Activated CD4-positive, alpha-beta T cell treated with anti-CD3 and anti-CD28 coated beads for 36 hours (primary cell): ENCODE measurements around the gene MGLL. TPM values are rescaled to one million over a fixed set of nuclear protein-coding genes. Genes with fewer than 3 reads are reported as not detected.

Experiments used
- ATAC-seq: fragments of 200-7000 bp; cut with Tn5 transposase; one replicate; pipeline ENCODE4 v1.10.0; 2021; ENCODE audit warnings: mild to moderate bottlenecking, moderate library complexity
- CTCF ChIA-PET: fragments of 350-600 bp; sonication (Branson Sonifier 250); formaldehyde crosslinking; loops from one replicate; lab custom pipeline; 2021; ENCODE audit warnings: antibody characterized with exemption; lab: Charles Lee
- POLR2A ChIA-PET: fragments of 350-600 bp; sonication (Branson Sonifier 250); formaldehyde crosslinking; loops from one replicate; lab custom pipeline; 2021; ENCODE audit warnings: antibody characterized with exemption, inconsistent platforms; lab: Charles Lee
- DNase-seq: peaks from one replicate; pipeline ENCODE4 v3.0.0-alpha.2; 2020
- H3K27ac Mint-ChIP-seq: one replicate; pipeline ENCODE4 v1.8.0; 2021; ENCODE audit warnings: mixed read lengths
- H3K27me3 Mint-ChIP-seq: one replicate; pipeline ENCODE4 v1.8.0; 2021; ENCODE audit warnings: mixed read lengths
- H3K36me3 Mint-ChIP-seq: one replicate; pipeline ENCODE4 v1.8.0; 2021; ENCODE audit warnings: low read depth, mixed read lengths
- H3K4me1 Mint-ChIP-seq: one replicate; pipeline ENCODE4 v1.8.0; 2021; ENCODE audit warnings: mixed read lengths
- H3K4me3 Mint-ChIP-seq: one replicate; pipeline ENCODE4 v1.8.0; 2021; ENCODE audit warnings: mild to moderate bottlenecking, moderate library complexity, mixed read lengths
- H3K9me3 Mint-ChIP-seq: one replicate; pipeline ENCODE4 v1.8.0; 2021; ENCODE audit warnings: low read depth, mixed read lengths
- intact Hi-C, 2 experiments: fragments of 100-400 bp; cut with DNase I in 1 of 2; cut with micrococcal nuclease in 1 of 2; formaldehyde crosslinking; loops; one replicate each; pipeline versions ENCODE4 v1.14.2 to v1.15.1; 2022 to 2024; cut with DNase I, micrococcal nuclease
- total RNA-seq, 2 experiments: library from RNA; stranded (reverse); gene quantifications; one replicate each; pipeline ENCODE4 v1.2.3, GENCODE V29; 2021

The MGLL gene
- total RNA-seq, 2 experiments from 2014 or later: 0.49 to 0.50 TPM

GRCh38 chr3:127777921-127778656, 44.2 kb downstream of the MGLL start:
- Mint-ChIP-seq H3K36me3 (no peaks in the 10 kb centered on the region), H3K4me1 (peaks cover 11% of the 10 kb centered on the region), H3K4me3 (no peak overlapping the region), H3K27ac (no peak overlapping the region), H3K9me3 (peaks cover 5% of the 10 kb centered on the region), H3K27me3 (peaks cover 2% of the 10 kb centered on the region)
- ChIA-PET CTCF (no interaction called here), POLR2A (no interaction called here)
- ATAC-seq (no peak), DNase-seq (no peak)
- intact Hi-C loops: no loop called here

- Mint-ChIP-seq H3K27me3 (peaks cover 2% of the 10 kb centered on the region), H3K4me3 (no peak overlapping the region), H3K27ac (no peak overlapping the region), H3K4me1 (peaks cover 11% of the 10 kb centered on the region), H3K36me3 (no peaks in the 10 kb centered on the region), H3K9me3 (peaks cover 5% of the 10 kb centered on the region)
- ATAC-seq: no peak
- intact Hi-C loops: no loop called here
- CTCF ChIA-PET: interaction anchor here (0.6 kb wide), 1 partner anchor 96 kb away, joined by 3 read pairs; no protein-coding TSS in a partner anchor
- POLR2A ChIA-PET: no interaction called here
- no peak for DNase-seq
Measured at GRCh38 chr3:127777332-127777731, 45.0 kb downstream of the MGLL start.

- no peaks in the 10 kb centered on the region for H3K27me3 Mint-ChIP-seq
- H3K9me3 Mint-ChIP-seq: peaks cover 5% of the 10 kb centered on the region
- H3K36me3 Mint-ChIP-seq: no peaks in the 10 kb centered on the region
- no peak overlapping the region for H3K4me3 Mint-ChIP-seq
- no peak overlapping the region for H3K27ac Mint-ChIP-seq
- CTCF ChIA-PET: no interaction called here
- ATAC-seq (no peak), DNase-seq (no peak)
- intact Hi-C loops: no loop called here
- peaks cover 11% of the 10 kb centered on the region for H3K4me1 Mint-ChIP-seq
- POLR2A ChIA-PET: no interaction called here
Measured at GRCh38 chr3:127776347-127776746, 46.0 kb downstream of the MGLL start.

GRCh38 chr3:127775398-127776109, 46.8 kb downstream of the MGLL start:
- CTCF ChIA-PET: no interaction called here
- no peaks in the 10 kb centered on the region for H3K36me3 Mint-ChIP-seq
- ATAC-seq (no peak), DNase-seq (no peak)
- H3K27ac Mint-ChIP-seq: no peak overlapping the region
- H3K4me1 Mint-ChIP-seq: peaks cover 11% of the 10 kb centered on the region
- no peaks in the 10 kb centered on the region for H3K27me3 Mint-ChIP-seq
- POLR2A ChIA-PET: no interaction called here
- intact Hi-C loops: no loop called here
- peaks cover 5% of the 10 kb centered on the region for H3K9me3 Mint-ChIP-seq
- no peak overlapping the region for H3K4me3 Mint-ChIP-seq

GRCh38 chr3:127774647-127775046, 47.7 kb downstream of the MGLL start:
- Mint-ChIP-seq H3K36me3 (no peaks in the 10 kb centered on the region), H3K4me1 (peaks cover 6% of the 10 kb centered on the region), H3K9me3 (peaks cover 5% of the 10 kb centered on the region), H3K27ac (no peak overlapping the region), H3K27me3 (no peaks in the 10 kb centered on the region), H3K4me3 (no peak overlapping the region)
- intact Hi-C loops: no loop called here
- POLR2A ChIA-PET: no interaction called here
- DNase-seq (no peak), ATAC-seq (no peak)
- CTCF ChIA-PET: interaction anchor here (0.6 kb wide), 1 partner anchor 293 kb away, joined by 3 read pairs; no protein-coding TSS in a partner anchor

GRCh38 chr3:127773752-127774395, 48.4 kb downstream of the MGLL start:
- DNase-seq: no peak
- peaks cover 5% of the 10 kb centered on the region for H3K9me3 Mint-ChIP-seq
- H3K4me1 Mint-ChIP-seq: peaks cover 3% of the 10 kb centered on the region
- intact Hi-C loops: no loop called here
- ChIA-PET POLR2A (no interaction called here), CTCF (no interaction called here)
- no peak overlapping the region for H3K27ac Mint-ChIP-seq
- H3K4me3 Mint-ChIP-seq: no peak overlapping the region
- H3K36me3 Mint-ChIP-seq: no peaks in the 10 kb centered on the region
- no peak for ATAC-seq
- no peaks in the 10 kb centered on the region for H3K27me3 Mint-ChIP-seq

- POLR2A ChIA-PET: no interaction called here
- Mint-ChIP-seq H3K27me3 (no peaks in the 10 kb centered on the region), H3K4me3 (no peak overlapping the region), H3K4me1 (peaks cover 3% of the 10 kb centered on the region), H3K27ac (no peak overlapping the region), H3K9me3 (peaks cover 12% of the 10 kb centered on the region), H3K36me3 (peaks cover under 1% of the 10 kb centered on the region)
- CTCF ChIA-PET: no interaction called here
- DNase-seq (no peak), ATAC-seq (no peak)
- intact Hi-C loops: no loop called here
Measured at GRCh38 chr3:127772827-127773751, 49.2 kb downstream of the MGLL start.

- intact Hi-C loops: no loop called here
- peaks cover 3% of the 10 kb centered on the region for H3K4me1 Mint-ChIP-seq
Measured at GRCh38 chr3:127772273-127772672, 50.0 kb downstream of the MGLL start.

GRCh38 chr3:127771746-127772145, 50.6 kb downstream of the MGLL start:
- ChIA-PET CTCF (no interaction called here), POLR2A (interaction anchor here (0.6 kb wide), 1 partner anchor 10 kb away, joined by 4 read pairs; no protein-coding TSS in a partner anchor)
- Mint-ChIP-seq H3K36me3 (peaks cover 1% of the 10 kb centered on the region), H3K4me3 (no peak overlapping the region), H3K9me3 (peaks cover 12% of the 10 kb centered on the region), H3K4me1 (peaks cover 3% of the 10 kb centered on the region), H3K27me3 (no peaks in the 10 kb centered on the region), H3K27ac (no peak overlapping the region)
- intact Hi-C loops: no loop called here
- ATAC-seq (no peak), DNase-seq (no peak)

More at GRCh38 chr3:127772273-127772672, 50.0 kb downstream of the MGLL start:
- DNase-seq (no peak), ATAC-seq (no peak)
- no peak overlapping the region for H3K27ac Mint-ChIP-seq
- H3K36me3 Mint-ChIP-seq: peaks cover 1% of the 10 kb centered on the region
- H3K27me3 Mint-ChIP-seq: no peaks in the 10 kb centered on the region
- H3K9me3 Mint-ChIP-seq: peaks cover 16% of the 10 kb centered on the region
- ChIA-PET CTCF (no interaction called here), POLR2A (no interaction called here)
- H3K4me3 Mint-ChIP-seq: no peak overlapping the region

- CTCF ChIA-PET: no interaction called here
- intact Hi-C loops: no loop called here
- Mint-ChIP-seq H3K36me3 (peaks cover 1% of the 10 kb centered on the region), H3K27me3 (no peaks in the 10 kb centered on the region), H3K9me3 (peaks cover 11% of the 10 kb centered on the region), H3K27ac (no peak overlapping the region), H3K4me3 (no peak overlapping the region), H3K4me1 (peaks cover 3% of the 10 kb centered on the region)
- POLR2A ChIA-PET: no interaction called here
- DNase-seq (no peak), ATAC-seq (no peak)
Measured at GRCh38 chr3:127770671-127771355, 51.5 kb downstream of the MGLL start.
